Sigmoid colon (tissue), 4 donors: Measurements from ENCODE around the gene ERBB3.

Source experiments
- CTCF ChIP-seq, 4 experiments: fragments of 450-650 bp in 3 of 4; fragments of 200-600 bp in 1 of 4; IDR thresholded peaks; one replicate each; pipeline ENCODE4 v1.5.1; 2016 to 2019; ENCODE audit warnings: antibody characterized with exemption in 4 of 4, mild to moderate bottlenecking in 3 of 4, moderate library complexity in 2 of 4
- EP300 ChIP-seq, 4 donors: sonication (generic); formaldehyde crosslinking; IDR thresholded peaks; one replicate each; pipeline ENCODE4 v1.6.1; 2017; ENCODE audit warnings: antibody characterized with exemption in 4 of 4
- POLR2A ChIP-seq, 2 donors: fragments of 450-650 bp; IDR thresholded peaks; one replicate each; pipeline ENCODE4 v1.6.1; 2016; ENCODE audit warnings: antibody characterized with exemption in 2 of 2, mild to moderate bottlenecking in 2 of 2, moderate library complexity in 2 of 2
- POLR2AphosphoS5 ChIP-seq, 4 donors: sonication (generic); formaldehyde crosslinking; IDR thresholded peaks; one replicate each; pipeline ENCODE4 v1.6.1; 2017; ENCODE audit warnings: antibody characterized with exemption in 4 of 4

GRCh38 chr12:56128670-56129205, 48.8 kb downstream of the ERBB3 start:
- TF ChIP-seq POLR2A (IDR thresholded peaks at IDR 0.05) (no peak), CTCF (IDR thresholded peaks at IDR 0.05) (no peak), EP300 (IDR thresholded peaks at IDR 0.05) (no peak), POLR2AphosphoS5 (IDR thresholded peaks at IDR 0.05) (no peak)
